GM06990 (cell line): ENCODE results near the gene ABCA13.
A peak's percentile ranks its signal among the peaks of the same experiment; 100 is the strongest.

Experiments
- DNase-seq: peaks from one replicate; pipeline ENCODE4 v3.0.0-alpha.2; 2011; ENCODE audit not compliant: insufficient read length; ENCODE audit errors: extremely low read depth
- H3K27me3 ChIP-seq: replicated peaks from 2 replicates; pipeline ENCODE4 v1.6.0; 2011; ENCODE audit warnings: low read length; ENCODE audit not compliant: control insufficient read depth, insufficient read depth
- H3K36me3 ChIP-seq: 2 replicates; pipeline ENCODE4 v1.5.1; 2011; ENCODE audit warnings: low read length; ENCODE audit not compliant: control insufficient read depth, insufficient read depth
- H3K4me3 ChIP-seq: replicated peaks from 2 replicates; pipeline ENCODE4 v1.5.1; 2011; ENCODE audit warnings: low read depth, mild to moderate bottlenecking, control low read depth, low read length
- CTCF ChIP-seq: IDR thresholded peaks from 2 replicates; pipeline ENCODE4 v1.5.1; 2011; ENCODE audit warnings: low read length, control low read depth, mild to moderate bottlenecking, inconsistent platforms; ENCODE audit not compliant: insufficient read depth, poor library complexity, severe bottlenecking

The ABCA13 gene

GRCh38 chr7:48149058-48149457 lies 22.2 kb upstream of the ABCA13 start:
- DNase-seq: no peak
- Histone ChIP-seq H3K27me3 (no peaks in the 10 kb centered on the region; the same call in 1 of the 2 replicates), H3K4me3 (no peak overlapping the region), H3K36me3 (no peaks in the 10 kb centered on the region)
- no peak for TF ChIP-seq CTCF

- Histone ChIP-seq H3K4me3 (no peak overlapping the region), H3K27me3 (no peaks in the 10 kb centered on the region; the same call in 1 of the 2 replicates), H3K36me3 (no peaks in the 10 kb centered on the region)
- no peak for DNase-seq
- TF ChIP-seq CTCF: no peak
These were observed 21.2 kb upstream of the ABCA13 start for GRCh38 chr7:48150086-48150485.

DNA sequence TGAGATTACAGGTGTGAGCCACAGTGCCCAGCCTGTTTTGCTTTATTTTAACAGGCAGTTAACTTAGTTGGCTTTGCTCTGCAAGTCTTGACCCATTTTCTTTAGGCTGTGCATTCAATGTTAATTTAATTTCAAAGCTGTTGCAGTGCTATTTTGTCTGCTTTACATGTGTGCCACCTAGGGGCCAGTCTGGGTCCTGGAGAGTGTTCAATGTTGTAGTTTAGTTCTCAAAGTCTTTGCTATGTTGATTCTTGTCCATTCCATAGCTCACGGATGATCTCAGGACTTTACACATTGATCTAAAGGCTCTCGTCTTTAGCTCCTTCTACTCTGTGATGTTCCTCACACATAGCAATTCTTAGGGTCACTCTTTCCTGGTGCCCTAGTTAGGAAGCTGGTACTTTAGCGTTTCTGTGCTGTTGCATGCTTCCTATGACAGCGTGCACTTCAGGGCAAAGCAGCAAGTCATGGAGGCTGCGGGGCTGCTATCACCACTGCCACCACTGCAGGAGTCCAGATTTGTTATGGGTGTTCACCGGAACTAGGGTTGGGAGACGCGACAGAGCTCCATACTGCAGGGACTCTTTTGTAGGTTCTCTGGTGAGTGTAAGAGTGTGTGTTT lies 16.4 kb upstream of the ABCA13 start:
- peak; percentile 65 for TF ChIP-seq CTCF
- Histone ChIP-seq H3K27me3 (no peaks in the 10 kb centered on the region; the same call in 1 of the 2 replicates), H3K4me3 (no peak overlapping the region), H3K36me3 (no peaks in the 10 kb centered on the region)
- no peak for DNase-seq

- peaks cover 1% of the 10 kb centered on the region; the same call in 1 of the 2 replicates for H3K27me3 ChIP-seq
- H3K4me3 ChIP-seq: no peak overlapping the region
- DNase-seq: no peak
- TF ChIP-seq CTCF: no peak
- no peaks in the 10 kb centered on the region for H3K36me3 ChIP-seq
These were observed 12.9 kb upstream of the ABCA13 start for GRCh38 chr7:48158404-48158803.

DNA sequence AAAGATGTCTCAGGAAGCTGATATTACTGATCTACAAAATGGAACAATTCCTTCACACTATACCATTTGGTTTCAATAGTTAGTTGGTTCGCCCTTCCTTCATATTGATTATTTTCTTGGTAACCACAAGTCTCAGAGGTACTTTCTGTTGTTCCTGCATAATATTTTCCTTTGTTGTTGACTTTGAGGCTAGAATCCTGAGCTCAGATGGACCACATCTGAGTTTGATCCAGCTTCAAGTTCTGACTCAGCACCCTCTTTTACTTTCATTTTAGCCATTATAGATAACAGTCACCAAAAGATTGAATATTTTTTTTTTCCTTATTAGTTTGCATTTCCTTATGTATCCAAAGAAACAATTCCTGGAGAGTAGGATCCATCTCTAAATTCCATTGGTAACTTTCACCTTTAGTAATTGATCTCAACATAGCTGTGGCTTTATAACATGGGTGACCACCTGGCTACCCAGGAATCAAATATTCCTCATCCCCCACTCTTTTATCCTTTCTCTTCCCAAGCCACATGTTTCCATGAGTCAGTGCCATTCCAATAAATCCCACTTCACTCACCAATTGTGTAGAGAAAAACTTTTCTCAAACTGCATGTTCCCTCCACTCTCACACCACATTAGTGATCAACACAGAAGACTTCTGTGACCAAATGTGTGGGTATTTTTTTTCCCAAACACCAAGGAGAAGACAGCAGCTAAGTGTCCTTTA lies 9.7 kb upstream of the ABCA13 start:
- Histone ChIP-seq H3K36me3 (no peaks in the 10 kb centered on the region), H3K27me3 (peaks cover 1% of the 10 kb centered on the region; the same call in 1 of the 2 replicates), H3K4me3 (no peak overlapping the region)
- DNase-seq: no peak
- no peak for TF ChIP-seq CTCF

DNA sequence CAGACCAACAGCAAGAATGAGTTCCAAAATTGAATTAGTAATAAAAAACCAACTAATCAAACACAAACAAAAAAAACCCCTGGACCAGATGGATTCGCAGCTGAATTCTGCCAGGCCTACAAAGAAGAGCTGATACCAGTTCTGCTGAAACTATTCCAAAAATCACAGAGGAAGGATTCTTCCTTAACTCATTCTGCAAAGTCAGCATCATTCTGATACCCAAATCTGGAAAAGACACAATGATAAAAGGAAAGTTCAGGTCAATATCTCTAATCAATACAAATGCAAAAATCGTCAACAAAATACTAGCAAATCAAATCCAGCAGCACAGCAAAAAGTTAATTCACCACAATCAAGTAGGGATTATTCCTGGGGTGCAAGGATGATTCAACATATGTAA lies 6.1 kb upstream of the ABCA13 start:
- no peak for DNase-seq
- Histone ChIP-seq H3K27me3 (peaks cover 1% of the 10 kb centered on the region; the same call in 1 of the 2 replicates), H3K4me3 (no peak overlapping the region), H3K36me3 (no peaks in the 10 kb centered on the region)
- no peak for TF ChIP-seq CTCF
